B cell (primary cell): ENCODE data around the gene SMIM1. TPM values are rescaled to one million over a fixed set of nuclear protein-coding genes. Genes with fewer than 3 reads are reported as not detected.

Experiments used
- ATAC-seq: fragments of 200-7000 bp; cut with Tn5 transposase; one replicate; pipeline ENCODE4 v1.10.0; 2021; ENCODE audit warnings: low read depth, mild to moderate bottlenecking, moderate number of reproducible peaks, moderate library complexity
- CTCF ChIA-PET: fragments of 350-600 bp; sonication (Branson Sonifier 250); formaldehyde crosslinking; loops from one replicate; lab custom pipeline; 2021; ENCODE audit warnings: antibody characterized with exemption, inconsistent platforms; lab: Charles Lee
- POLR2A ChIA-PET: fragments of 350-600 bp; sonication (Branson Sonifier 250); formaldehyde crosslinking; loops from one replicate; lab custom pipeline; 2021; ENCODE audit warnings: antibody characterized with exemption; lab: Charles Lee
- DNase-seq: peaks from one replicate; pipeline ENCODE4 v3.0.0; 2013
- H2AFZ ChIP-seq: 2 replicates; pipeline ENCODE4 v1.6.1; 2012; ENCODE audit warnings: mild to moderate bottlenecking, low read depth, low read length; ENCODE audit not compliant: insufficient read depth, poor library complexity, severe bottlenecking
- H3K27ac ChIP-seq, 2 donors: 1 replicate in 1 of 2; 2 replicates in 1 of 2; pipeline ENCODE4 v1.5.1; 2012 to 2013; ENCODE audit warnings: low read length in 2 of 2, mild to moderate bottlenecking in 2 of 2, moderate library complexity in 1 of 2
- H3K27me3 ChIP-seq, 4 experiments: fragments of 200-600 bp in 1 of 4; sonication (generic) in 1 of 4; replicated peaks in 1 of 4; 1 replicate in 2 of 4; 2 replicates in 2 of 4; pipeline versions ENCODE4 v1.6.1 to v1.7.0; 2013 to 2016; ENCODE audit warnings: low read length in 3 of 4, mild to moderate bottlenecking in 2 of 4, mixed read lengths in 1 of 4, moderate library complexity in 1 of 4; ENCODE audit not compliant: insufficient read depth in 4 of 4, control insufficient read depth in 3 of 4; ENCODE audit errors: control extremely low read depth in 1 of 4
- H3K36me3 ChIP-seq, 2 experiments: replicated peaks in 1 of 2; 1 replicate in 1 of 2; 2 replicates in 1 of 2; pipeline versions ENCODE4 v1.6.1 to v1.7.1; 2013; ENCODE audit warnings: low read length in 1 of 2; ENCODE audit not compliant: insufficient read depth in 2 of 2, control insufficient read depth in 1 of 2; ENCODE audit errors: control extremely low read depth in 1 of 2, extremely low read depth in 1 of 2
- H3K4me1 ChIP-seq, 2 donors: fragments of 200-600 bp in 1 of 2; sonication (generic) in 1 of 2; 1 replicate in 1 of 2; 2 replicates in 1 of 2; pipeline versions ENCODE4 v1.5.1 to v1.6.1; 2013 to 2017; ENCODE audit warnings: low read length in 2 of 2; ENCODE audit not compliant: control insufficient read depth in 2 of 2, insufficient read depth in 2 of 2
- H3K4me2 ChIP-seq: replicated peaks from 2 replicates; pipeline ENCODE3; 2012; ENCODE audit warnings: mild to moderate bottlenecking, low read depth, low read length; ENCODE audit not compliant: poor library complexity, severe bottlenecking
- H3K4me3 ChIP-seq, 5 experiments: fragments of 200-600 bp in 1 of 5; sonication (generic) in 1 of 5; 1 replicate in 3 of 5; 2 replicates in 2 of 5; pipeline versions ENCODE4 v1.5.1 to v1.7.0; 2011 to 2016; ENCODE audit warnings: low read length in 4 of 5, mild to moderate bottlenecking in 4 of 5, low read depth in 2 of 5, control low read depth in 1 of 5, moderate library complexity in 1 of 5; ENCODE audit not compliant: insufficient read depth in 1 of 5; ENCODE audit errors: control extremely low read depth in 1 of 5, extremely low read depth in 1 of 5
- H3K79me2 ChIP-seq: fragments of 200-600 bp; sonication (generic); one replicate; pipeline ENCODE4 v1.6.0; 2016; ENCODE audit warnings: low read length; ENCODE audit not compliant: control insufficient read depth, insufficient read depth
- H3K9ac ChIP-seq: fragments of 200-600 bp; sonication (generic); 2 replicates; pipeline ENCODE4 v1.6.1; 2017; ENCODE audit warnings: mild to moderate bottlenecking, low read length, moderate library complexity
- H3K9me3 ChIP-seq, 3 donors: one replicate each; pipeline versions ENCODE4 v1.6.1 to v1.7.1; 2013; ENCODE audit warnings: low read length in 2 of 3; ENCODE audit not compliant: control insufficient read depth in 2 of 3, insufficient read depth in 1 of 3; ENCODE audit errors: control extremely low read depth in 1 of 3
- H4K20me1 ChIP-seq: 2 replicates; pipeline ENCODE4 v1.6.0; 2012; ENCODE audit warnings: mild to moderate bottlenecking, low read length; ENCODE audit not compliant: insufficient read depth, control insufficient read depth, poor library complexity, severe bottlenecking
- H3K27ac Mint-ChIP-seq: one replicate; pipeline ENCODE4 v1.8.0; 2021; ENCODE audit warnings: mixed read lengths
- H3K27me3 Mint-ChIP-seq: one replicate; pipeline ENCODE4 v1.8.0; 2021; ENCODE audit warnings: mixed read lengths
- H3K4me1 Mint-ChIP-seq: one replicate; pipeline ENCODE4 v1.8.0; 2021; ENCODE audit warnings: mixed read lengths
- H3K4me3 Mint-ChIP-seq: one replicate; pipeline ENCODE4 v1.8.0; 2021; ENCODE audit warnings: mixed read lengths
- H3K9me3 Mint-ChIP-seq: one replicate; pipeline ENCODE4 v1.8.0; 2022; ENCODE audit warnings: mixed read lengths; ENCODE audit not compliant: insufficient read depth
- EZH2 ChIP-seq: IDR thresholded peaks from 2 replicates; pipeline ENCODE4 v1.6.1; 2012; ENCODE audit warnings: borderline replicate concordance, low read depth, mild to moderate bottlenecking, moderate library complexity, low read length; ENCODE audit not compliant: insufficient read depth, poor library complexity, severe bottlenecking
- WGBS: methylation state at CpG from one replicate; pipeline ENCODE4 v1.1.5; 2013; ENCODE audit warnings: missing lambda C conversion rate; ENCODE audit not compliant: insufficient coverage; 5-methylcytosine and 5-hydroxymethylcytosine counted together
- intact Hi-C: fragments of 100-400 bp; cut with micrococcal nuclease; formaldehyde crosslinking; loops from one replicate; pipeline ENCODE4 v1.10.0; 2022
- polyA plus RNA-seq: library from polyadenylated mRNA; depleted of rRNA; stranded (reverse); fragments of >200 nt; gene quantifications from 2 replicates; pipeline ENCODE4 v1.2.3, GENCODE V29; 2012
- total RNA-seq, 2 donors: library from RNA; stranded (reverse); fragments of 120-200 nt in 1 of 2; gene quantifications; 1 replicate in 1 of 2; 2 replicates in 1 of 2; pipeline versions ENCODE4 v1.2.3 to v1.2.4, GENCODE V29; 2013 to 2022
- TF ChIP-seq, protein P1 (sequence below): fragments of 200-600 bp; IDR thresholded peaks from one replicate; pipeline ENCODE4 v1.8.0; 2022; ENCODE audit warnings: antibody characterized with exemption, mild to moderate bottlenecking

The SMIM1 gene
- total and polyA plus RNA-seq, 2 donors (not counting 1 experiment from before 2014, with no cell fraction given) = 2.6 to 9.0 TPM

DNA sequence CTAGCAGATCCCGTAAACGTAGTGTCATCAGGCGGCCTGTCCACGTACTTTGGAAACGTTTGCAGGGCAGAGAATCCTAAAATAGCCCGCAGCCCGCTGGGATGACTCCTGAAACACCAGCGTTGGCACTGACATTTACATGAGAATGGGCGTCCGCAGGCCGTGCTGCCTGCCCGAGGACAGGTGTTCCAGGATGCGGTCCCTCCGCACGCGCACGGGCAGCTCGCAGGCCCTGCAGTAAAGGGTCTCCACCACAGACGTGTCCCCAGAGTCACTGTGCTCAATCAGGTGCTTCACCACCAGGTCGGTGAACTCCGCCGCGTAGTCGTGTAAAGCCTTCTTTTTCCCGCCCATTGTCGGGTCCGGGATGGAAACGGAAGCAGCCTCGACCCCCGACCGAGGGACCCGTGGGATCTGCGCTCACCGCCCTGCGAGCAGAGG is 26.1 kb upstream of the SMIM1 start:
- H3K4me2 ChIP-seq = peak overlapping the region; percentile 96

More for the DNA sequence above, 26.1 kb upstream of the SMIM1 start:
- H3K4me1 Mint-ChIP-seq = peaks cover 27% of the 10 kb centered on the region
- peak; percentile 53 for DNase-seq
- CTCF ChIA-PET = no interaction called here
- Histone ChIP-seq H3K36me3 (peaks cover 0 to 6% of the 10 kb centered on the region in 2 experiments), H3K4me1 (peaks cover 9 to 18% of the 10 kb centered on the region in 2 donors), H3K9me3 (no peaks in the 10 kb centered on the region), H3K4me3 (peak overlapping the region in 4 of 5 experiments; percentile 48 to 74 (median 72)), H4K20me1 (no peaks in the 10 kb centered on the region), H3K79me2 (no peaks in the 10 kb centered on the region), H3K27ac (peak overlapping the region in 1 of 2 donors; percentile 72), H3K27me3 (no peaks in the 10 kb centered on the region), H3K9ac (peak overlapping the region; percentile 83), H2AFZ (peak overlapping the region; percentile 81)
- WGBS = 33% methylated on average over 35 of the region's 35 CpGs
- peaks cover 5% of the 10 kb centered on the region for H3K27me3 Mint-ChIP-seq
- POLR2A ChIA-PET = no interaction called here
- TF ChIP-seq, protein P1, sequence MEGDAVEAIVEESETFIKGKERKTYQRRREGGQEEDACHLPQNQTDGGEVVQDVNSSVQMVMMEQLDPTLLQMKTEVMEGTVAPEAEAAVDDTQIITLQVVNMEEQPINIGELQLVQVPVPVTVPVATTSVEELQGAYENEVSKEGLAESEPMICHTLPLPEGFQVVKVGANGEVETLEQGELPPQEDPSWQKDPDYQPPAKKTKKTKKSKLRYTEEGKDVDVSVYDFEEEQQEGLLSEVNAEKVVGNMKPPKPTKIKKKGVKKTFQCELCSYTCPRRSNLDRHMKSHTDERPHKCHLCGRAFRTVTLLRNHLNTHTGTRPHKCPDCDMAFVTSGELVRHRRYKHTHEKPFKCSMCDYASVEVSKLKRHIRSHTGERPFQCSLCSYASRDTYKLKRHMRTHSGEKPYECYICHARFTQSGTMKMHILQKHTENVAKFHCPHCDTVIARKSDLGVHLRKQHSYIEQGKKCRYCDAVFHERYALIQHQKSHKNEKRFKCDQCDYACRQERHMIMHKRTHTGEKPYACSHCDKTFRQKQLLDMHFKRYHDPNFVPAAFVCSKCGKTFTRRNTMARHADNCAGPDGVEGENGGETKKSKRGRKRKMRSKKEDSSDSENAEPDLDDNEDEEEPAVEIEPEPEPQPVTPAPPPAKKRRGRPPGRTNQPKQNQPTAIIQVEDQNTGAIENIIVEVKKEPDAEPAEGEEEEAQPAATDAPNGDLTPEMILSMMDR = no peak
- TF ChIP-seq EZH2 = no peak
- H3K4me3 Mint-ChIP-seq = peak overlapping the region; percentile 90
- ATAC-seq = peak; percentile 29
- H3K27ac Mint-ChIP-seq = peak overlapping the region; percentile 78
- no peaks in the 10 kb centered on the region for H3K9me3 Mint-ChIP-seq
- intact Hi-C loops = no loop called here
